Skin of body (tissue), 2 donors: ENCODE measurements around the gene AUTS2. TPM values are rescaled to one million over a fixed set of nuclear protein-coding genes. Genes with fewer than 3 reads are reported as not detected.

ENCODE experiments used
- DNase-seq: peaks from one replicate; lab custom pipeline; 2025; lab: John Stamatoyannopoulos, UW
- total RNA-seq: library from RNA; depleted of rRNA; stranded (reverse); fragments of >200 nt; gene quantifications from one replicate; pipeline ENCODE4 v1.2.3, GENCODE V29; 2014

The AUTS2 gene
- total RNA-seq, 1 donor from 2014 or later, result 61.0 TPM

DNA sequence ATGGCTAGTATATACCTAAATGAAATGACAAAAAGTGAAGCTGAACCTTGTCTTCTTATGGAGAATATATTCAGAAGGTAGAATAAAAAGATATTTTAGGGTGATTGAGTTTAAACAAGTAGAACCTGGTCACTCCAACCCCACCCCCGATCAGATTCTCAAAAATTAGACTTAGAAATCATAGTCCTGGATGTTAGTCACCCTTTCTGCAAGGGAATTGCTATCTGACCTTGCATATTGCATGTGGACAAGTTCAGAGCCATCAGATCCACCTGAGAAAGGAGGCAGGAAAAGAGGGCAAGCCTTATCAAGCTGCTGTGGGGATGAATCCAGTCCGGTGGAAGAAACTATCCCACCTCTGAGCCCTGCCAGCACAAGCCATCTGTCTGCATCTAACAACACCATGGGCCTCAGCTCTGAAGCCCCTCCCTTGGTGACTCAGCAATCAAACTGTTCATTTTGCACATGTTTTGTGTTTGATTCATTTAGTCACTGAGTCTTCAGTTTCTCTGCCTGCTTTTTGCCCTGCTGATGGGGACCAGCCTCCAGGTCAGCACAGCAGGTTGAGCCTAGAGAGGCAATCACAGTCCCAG, 727.3 kb downstream of the AUTS2 start:
- DNase-seq, result no peak

DNA sequence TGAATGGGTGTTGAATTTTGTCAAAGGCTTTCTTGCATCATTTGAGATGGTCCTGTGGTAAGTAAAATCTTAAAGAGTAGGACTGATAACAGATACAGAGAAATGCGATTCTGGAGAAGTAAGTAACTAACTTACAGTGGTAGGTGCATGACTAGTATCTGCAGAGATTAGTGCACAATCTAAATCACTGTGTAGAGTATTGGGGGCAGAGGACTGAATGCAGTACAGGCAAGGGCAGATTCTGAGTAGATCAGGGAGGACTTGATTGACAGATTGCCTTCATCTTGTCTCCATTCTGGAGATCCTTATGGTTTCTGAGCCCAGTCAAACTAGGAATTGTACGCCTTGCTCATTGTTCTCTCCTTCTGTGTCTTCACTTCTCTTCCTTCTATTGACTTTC, 736.0 kb downstream of the AUTS2 start:
- no peak for DNase-seq

DNA sequence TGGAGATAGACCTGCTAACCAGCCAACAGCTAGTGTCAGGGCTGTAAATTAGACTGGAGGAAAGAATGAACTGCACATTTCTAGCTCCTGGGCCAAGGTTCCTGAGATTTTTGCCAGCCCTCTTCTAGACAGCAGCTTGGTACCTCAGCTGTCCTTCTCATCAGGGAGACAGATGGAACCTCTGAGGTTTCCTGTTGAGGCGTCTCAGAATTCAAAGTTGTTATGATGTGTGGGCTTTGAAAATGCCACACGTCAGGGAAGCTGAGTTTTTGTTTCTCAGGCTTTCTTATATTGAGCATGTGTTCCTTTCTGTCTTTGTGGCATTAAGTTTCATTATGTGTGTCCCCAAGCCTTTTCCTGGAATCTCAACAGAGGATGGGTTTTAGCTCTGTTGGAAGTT, 736.6 kb downstream of the AUTS2 start:
- DNase-seq, result no peak

DNA sequence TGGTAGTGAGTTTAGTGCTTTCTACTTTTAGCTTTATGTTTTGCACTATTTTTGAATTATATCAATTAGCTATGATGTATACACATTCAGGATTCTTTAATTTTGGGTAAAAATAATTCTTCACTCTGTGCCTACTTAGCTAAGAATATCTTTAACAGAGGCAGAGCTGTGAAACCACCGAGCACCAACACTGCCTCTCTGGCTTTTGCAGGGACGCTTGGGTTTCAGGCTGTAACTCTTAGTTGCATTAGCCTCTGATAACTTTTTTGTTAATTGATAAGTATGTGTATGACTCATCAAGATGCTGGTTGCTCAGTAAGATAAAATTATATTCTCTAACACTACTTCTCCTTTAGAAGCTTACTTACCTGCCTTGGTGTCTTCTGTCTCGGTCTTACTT, 738.3 kb downstream of the AUTS2 start:
- no peak for DNase-seq

DNA sequence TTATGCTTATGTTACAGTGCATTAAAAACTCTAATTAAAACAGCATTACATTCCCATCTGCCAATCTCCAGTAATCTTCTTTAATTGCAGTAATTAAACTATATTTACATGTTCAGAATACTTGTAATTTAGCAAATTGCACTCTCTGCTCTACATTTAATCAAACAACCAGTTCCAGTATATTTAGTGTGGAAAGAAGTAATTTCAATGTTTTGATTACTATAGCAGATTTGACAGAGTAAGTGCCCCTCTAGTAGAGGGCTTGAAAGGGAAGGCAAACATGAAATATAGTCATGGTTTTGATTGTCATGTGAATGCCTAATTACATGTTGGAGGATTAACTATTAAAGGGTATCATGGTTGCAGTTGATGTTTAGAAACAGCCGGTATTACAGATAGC, 739.7 kb downstream of the AUTS2 start:
- DNase-seq, result no peak

DNA sequence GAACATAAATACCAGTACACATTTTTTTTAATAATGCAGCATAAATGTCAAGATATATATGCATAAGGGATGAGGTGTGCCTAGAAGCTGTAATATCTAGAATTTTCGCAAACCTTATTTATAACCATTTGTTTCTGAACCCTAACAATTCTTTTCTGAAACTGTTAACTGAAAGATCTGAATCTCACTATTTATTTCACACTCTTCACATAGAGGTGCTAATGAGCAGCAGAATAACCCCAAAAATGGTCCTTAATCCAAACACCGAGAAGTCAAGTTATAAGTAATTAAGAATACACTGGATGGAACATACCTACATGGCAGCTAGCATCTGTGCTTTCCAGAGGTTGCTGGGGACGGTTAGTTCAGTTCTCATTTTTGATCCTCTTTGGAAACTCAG, 742.0 kb downstream of the AUTS2 start:
- DNase-seq, result no peak

DNA sequence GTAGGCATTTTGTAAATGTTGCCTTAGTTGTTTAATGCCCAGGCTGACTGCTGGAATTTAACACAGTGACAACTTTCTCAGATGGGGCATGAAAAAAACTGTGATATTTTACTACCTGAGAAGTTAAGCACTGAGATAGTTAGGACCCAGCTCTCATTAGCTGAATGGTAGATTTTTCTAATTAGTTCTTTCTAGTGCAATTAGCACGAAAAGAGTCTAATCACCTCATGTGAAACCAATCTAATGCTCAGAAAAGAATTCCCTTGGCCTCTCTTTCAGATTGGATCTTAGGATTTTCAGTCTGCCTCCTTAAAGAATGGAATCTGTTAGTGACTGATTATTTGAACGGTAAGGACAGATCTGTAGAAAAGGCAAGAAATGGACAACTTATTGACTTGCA, 743.2 kb downstream of the AUTS2 start:
- no peak for DNase-seq

DNA sequence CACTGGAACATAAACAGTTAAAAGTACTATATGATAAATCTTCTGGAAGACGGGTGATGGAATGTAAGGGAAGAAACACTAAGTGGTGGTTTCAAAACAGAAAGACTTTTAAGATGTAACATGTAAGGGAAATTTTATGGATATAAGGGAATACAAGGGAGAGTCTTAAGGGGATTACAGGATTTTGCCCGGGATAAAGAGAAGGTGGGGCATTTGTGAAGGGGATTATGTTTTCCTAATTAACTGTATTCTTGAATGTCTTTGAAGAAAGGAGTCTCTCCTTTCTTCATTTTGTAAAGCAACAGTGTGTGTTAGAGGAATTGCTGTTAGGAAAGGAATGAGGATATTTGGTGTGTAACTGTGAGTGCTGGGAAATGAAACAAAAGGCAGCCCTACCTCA, 745.2 kb downstream of the AUTS2 start:
- no peak for DNase-seq

DNA sequence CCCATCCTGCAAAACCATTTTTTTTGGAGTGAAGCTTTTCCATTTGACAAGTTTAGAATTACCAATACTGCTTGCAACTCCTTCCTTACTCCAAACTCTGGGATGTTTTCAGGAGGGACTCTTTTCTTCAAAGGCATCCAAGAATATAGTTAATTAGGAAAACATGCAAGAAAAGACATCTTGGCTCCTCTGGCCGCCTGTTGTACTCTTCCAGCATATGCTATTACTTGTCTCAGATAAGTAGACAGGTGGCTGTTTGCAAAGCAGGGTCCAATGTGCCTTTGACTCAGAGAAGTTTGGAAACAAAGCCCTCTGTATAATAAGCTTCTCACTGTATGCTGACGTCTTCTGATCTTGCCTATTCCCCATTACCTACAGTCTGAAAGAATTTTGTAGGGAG, 746.5 kb downstream of the AUTS2 start:
- no peak for DNase-seq

DNA sequence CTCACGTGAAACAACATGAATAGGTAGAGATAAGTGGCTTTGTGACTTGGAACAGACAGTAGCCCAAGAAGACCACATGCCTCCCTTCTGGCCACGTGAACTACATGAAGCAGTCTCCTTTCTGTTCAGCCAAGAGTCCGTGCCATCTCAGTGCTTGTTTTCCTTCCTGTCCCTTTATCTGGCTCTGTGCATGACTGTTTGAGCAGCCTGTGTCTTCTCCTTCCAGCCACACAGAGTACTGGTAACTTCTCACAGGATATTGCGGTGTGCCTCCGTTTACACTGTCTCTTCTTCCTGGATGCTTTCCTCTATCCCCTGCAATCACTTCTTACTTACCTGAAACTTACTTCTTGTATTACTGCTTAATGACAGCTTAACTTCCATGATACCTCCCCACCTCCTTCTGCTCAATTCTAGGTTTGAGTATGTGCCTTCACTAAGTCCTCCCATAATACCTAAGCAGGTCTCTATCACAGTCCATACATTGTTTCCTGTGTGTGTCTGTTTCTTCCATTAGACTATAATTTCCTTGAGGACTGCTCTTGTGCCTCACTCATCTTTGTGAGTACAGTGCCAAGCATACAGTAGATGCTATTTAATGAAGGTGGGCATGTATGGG, 748.7 kb downstream of the AUTS2 start:
- DNase-seq, result no peak

DNA sequence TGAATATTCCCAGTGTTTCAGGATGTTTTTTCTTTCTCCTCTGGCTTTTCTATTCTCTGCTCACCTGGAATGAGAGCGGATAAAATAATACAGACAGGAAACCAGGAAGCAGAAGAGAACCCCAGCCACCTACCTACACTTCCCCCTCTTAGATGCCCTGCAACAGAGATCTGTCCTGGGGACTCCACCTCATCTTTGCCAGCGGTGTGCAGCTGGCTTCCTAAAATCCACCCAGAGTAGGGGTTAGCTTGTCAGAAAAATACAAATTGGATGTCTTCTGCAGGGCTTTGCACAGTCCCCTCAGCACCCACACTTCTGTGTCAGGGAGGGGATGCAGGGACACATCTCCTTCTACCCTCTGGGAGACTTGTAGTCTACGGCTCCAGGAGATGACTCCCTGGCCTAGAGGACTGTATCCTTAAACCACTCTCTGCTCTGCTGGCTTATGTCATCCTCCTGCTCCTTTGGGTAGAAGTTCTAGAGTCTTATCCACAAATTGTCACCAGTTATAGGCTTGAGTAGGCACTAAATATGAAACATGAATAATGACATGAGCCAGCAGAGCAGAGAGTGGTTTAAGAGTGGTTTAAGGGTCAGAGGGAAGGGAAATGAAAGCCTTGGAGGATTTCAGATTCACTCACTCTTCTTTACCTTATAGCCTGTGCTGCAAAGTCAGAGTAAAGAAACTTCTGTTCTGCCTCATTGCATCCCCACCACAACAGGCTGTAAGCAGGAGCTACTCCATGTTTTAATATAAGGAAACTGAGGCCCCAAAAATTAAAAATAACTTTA, 749.4 kb downstream of the AUTS2 start:
- no peak for DNase-seq

DNA sequence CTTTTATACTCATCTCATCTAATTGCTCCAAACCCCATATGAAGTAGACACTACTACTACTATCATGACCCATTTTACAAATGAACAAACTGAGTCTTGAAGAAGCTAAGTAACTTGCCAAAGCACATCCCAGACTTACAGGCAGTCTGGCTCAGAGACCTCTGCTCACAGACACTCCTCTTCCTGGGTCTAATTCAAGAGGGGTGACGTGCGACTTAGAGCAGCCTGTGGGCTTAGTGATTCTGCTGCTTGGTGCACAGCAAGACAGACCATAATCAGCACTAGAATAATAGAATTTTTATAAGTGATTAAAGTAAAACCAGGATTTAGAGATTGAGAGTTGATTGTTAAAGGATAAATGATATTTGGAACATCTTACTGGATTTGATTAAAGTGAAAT, 750.8 kb downstream of the AUTS2 start:
- no peak for DNase-seq

DNA sequence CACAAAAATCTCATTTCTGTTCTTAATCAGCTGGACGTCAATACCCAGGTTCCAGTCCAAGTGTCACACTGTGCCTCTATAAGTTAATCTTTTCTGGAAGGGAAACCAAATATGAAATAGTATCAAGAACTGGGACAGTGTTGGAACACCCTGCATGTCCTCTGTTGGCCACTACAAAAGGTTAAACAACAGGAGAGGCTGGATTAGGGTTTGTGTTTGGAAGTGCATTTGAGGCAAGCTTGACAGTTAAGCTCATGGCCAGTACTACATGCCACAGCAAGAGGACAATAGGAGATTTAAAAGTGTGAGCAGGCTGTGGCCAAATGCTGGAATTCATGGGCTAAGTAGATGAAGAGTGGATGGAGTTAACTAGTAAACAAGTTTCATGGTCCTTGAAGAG, 751.5 kb downstream of the AUTS2 start:
- no peak for DNase-seq

DNA sequence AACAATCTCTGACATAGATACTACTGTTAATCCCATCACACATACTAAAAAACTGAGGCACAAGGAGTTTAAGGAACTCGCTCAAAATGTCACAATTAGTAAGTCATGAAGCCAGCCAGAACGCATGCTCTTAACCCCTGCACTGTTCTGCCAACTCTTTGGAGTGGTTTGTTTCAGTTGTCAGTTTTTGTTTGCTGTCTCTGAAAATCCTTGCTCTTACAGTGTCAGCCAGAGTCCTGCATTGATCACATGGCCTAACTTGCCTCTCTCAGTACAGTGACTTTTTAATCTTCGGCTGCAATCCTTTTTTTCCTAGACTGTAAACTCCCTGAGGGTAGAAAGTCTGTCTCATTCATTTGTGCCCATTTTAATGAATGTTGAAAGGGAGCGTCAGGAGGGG, 753.8 kb downstream of the AUTS2 start:
- DNase-seq, result no peak

DNA sequence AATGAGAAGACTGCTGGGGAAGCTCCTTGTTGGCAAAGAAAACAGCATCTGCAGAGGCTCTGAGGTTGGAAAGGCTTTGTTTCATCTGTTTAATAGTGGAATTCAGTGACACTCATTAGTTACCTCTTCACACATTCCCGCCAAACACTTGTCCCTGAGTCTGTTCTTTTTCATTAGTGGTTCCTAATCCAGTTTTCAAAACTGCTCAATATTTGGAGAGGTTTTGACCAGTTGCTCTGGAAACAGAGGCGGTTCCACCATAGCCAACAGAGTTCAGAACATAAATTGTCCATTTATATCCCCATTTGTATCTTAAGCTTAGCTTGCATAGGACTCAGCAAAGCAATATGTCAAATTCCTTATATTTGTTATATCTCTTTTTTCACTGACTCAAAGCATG, 754.6 kb downstream of the AUTS2 start:
- DNase-seq, result no peak

DNA sequence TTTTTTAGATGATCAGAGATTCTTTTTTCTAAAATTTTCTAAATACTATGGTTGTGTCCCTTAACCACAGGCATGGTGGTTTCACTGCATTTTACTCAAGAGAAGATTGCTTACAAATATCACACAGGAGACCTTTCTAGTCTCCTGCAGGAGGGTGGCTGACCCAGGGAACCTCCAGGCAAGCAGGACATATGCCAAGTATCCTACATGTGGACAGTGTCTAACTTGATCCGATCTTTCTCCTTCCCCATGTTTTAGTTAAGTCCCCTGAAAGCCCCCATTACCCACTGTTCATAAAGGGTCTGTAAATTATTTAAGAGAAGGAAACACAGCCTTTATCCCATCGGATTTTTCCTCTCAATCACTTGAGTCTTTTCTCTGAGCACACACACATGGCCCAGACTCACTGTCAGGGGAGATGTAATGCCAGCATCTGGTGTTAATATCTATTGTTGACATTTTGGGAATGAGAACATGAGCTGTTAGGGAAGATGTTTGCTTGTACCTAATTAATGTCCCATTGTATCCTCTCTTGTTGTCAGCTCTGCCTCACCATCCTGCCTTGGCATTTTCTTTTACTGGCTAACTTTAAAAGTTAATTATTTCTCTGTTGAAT, 755.2 kb downstream of the AUTS2 start:
- DNase-seq, result peak; percentile 77

DNA sequence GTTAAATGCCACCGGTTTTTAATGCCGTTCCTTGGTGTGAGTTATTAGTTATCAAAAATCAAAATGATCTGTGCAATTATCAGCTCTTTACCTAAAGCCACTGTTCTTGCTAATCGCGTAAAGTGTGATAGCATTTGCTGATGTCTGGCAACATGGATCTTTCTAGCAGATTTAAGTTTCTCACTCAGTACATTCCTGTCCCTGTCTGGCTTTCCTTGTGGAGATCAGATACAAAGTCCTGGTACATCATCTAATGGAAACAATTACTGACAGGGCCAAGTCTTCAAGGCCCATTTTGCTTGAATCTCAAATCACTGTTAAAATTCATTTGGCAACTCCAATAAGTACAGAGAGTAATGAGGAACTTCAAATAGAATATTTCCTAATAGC, 755.7 kb downstream of the AUTS2 start:
- peak; percentile 26 for DNase-seq

DNA sequence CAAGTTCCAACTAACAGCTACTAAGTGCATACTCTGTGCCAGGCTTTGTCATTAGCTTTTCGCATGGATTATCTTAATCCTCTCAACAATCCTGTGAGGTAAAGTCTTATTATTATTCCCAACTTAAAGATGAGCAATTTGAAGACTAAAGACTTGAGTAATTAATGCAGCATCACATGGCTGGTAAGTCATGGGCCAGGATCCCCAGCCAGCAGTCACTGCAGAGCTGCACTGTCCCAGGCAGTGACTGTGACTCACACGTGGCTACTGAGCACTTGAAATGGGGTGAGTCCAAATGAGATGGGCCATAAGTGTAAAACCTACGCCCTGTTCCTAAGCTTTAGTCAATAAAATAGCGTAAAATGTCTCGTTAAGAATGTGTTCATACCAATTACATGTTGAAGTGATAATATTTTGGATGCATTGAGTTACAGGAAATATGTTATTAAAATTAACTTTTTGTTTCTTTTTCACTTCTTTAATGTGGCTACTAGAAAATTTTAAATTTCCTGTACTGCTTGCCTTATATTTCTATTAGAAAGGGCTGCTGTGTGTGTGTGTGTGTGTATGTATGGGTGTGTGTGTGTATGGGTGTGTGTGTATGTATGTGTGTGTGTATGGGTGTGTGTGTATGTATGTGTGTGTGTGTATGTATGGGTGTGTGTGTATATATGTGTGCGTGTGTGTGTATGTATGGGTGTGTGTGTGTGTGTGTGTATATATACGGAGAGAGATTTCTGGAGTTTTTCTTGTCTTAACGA, 756.3 kb downstream of the AUTS2 start:
- DNase-seq, result no peak

DNA sequence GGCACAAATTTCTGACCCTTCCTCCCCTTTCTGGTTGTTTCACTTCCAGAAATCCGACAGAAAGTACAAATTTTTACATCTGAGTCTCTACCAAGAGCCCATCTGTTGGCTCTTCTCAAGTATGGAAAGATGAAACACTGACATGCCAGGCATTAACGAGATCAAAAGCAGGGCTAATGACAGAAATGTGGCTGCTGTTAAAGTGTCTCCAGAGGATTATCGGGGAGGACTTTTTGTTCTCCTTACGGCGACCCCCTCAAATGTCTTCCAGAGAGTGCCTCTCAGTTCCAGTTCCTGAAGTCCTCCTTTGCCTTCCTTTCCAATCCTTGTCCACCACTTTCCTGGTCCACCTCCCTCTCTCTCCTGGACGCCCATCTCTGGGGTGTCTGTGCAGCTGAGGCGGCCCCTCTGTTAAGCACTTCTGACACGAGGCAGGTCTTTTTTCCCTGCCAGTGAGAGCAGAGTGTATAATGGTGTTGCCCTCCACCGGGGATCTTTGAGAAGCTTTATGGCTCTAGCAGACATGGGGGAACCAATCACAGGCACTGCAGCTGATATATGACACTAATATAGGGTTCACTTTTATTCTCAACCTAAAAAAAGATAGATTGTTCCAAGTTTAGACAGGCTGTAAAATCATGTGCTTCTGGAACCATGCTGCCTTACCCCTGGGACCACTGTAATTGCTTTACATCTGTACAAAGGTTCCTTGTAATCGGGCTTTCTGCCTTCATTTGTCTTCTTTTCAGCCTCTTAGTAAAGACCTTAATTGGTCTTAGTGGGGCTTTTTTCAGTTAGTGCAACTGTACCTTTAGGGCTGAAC, 757.1 kb downstream of the AUTS2 start:
- no peak for DNase-seq

DNA sequence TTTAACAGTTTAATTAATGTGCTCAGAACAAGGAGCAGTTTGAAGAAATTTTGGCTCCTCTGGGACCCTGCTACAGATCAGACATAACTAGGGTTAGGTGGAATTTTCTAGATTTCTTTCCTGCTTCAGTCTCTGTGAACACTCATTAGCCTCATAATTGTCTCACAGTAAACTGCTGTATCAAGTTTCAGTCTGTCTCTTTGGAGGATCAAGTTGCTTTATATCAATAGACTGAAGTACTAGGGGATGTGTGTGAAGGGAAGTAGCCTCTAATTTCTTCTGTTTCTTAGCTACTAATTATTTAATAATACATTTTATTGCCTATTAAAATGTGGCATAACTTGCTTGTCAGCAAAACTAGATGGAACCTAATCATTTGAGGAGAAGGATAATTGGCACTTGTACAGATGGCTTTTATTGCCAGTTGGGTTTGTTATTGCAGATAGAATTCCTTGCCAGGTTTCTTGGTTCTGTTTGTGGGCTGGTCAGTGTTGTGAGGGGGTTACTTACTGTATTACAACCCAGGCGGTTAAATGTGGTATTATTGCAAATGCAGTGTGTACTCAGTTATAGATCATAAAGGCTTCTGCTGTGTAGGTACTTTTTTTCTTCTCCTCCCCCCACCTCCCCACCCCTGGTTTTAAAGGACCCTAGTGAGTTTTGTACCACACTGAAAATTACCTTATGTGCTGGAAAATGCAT, 758.0 kb downstream of the AUTS2 start:
- no peak for DNase-seq
